OCI-LY1 (cell line): ENCODE results near the gene EPB41L2.

Experiments
- H2AFZ ChIP-seq: fragments of 200-600 bp; sonication (generic), shearing (Covaris generic); 2 replicates; pipeline ENCODE4 v1.6.0; 2014; ENCODE audit warnings: antibody characterized with exemption, mild to moderate bottlenecking, low read length
- H3F3A ChIP-seq: fragments of 200-600 bp; sonication (generic), shearing (Covaris generic); 2 replicates; pipeline ENCODE4 v1.6.0; 2014; ENCODE audit warnings: mild to moderate bottlenecking, antibody characterized with exemption, low read length, moderate library complexity; ENCODE audit not compliant: insufficient read depth
- H3K27ac ChIP-seq: fragments of 200-600 bp; sonication (generic); 2 replicates; pipeline ENCODE4 v1.5.1; 2014; ENCODE audit warnings: low read length, mixed run types, mild to moderate bottlenecking, low read depth; ENCODE audit not compliant: poor library complexity, severe bottlenecking
- H3K27me3 ChIP-seq: fragments of 200-600 bp; sonication (generic); 2 replicates; pipeline ENCODE4 v1.6.0; 2014; ENCODE audit warnings: antibody characterized with exemption, mild to moderate bottlenecking, low read length, moderate library complexity; ENCODE audit not compliant: insufficient read depth
- H3K36me3 ChIP-seq: fragments of 200-600 bp; sonication (generic); 2 replicates; pipeline ENCODE4 v1.6.1; 2014; ENCODE audit warnings: mild to moderate bottlenecking, antibody characterized with exemption, low read length, moderate library complexity, mixed read lengths; ENCODE audit not compliant: insufficient read depth
- H3K4me1 ChIP-seq: fragments of 200-600 bp; sonication (generic); 2 replicates; pipeline ENCODE4 v1.5.1; 2014; ENCODE audit warnings: mild to moderate bottlenecking, low read length, moderate library complexity; ENCODE audit not compliant: insufficient read depth, severe bottlenecking
- H3K4me2 ChIP-seq: fragments of 200-600 bp; sonication (generic), shearing (Covaris generic); 2 replicates; pipeline ENCODE4 v1.6.1; 2014; ENCODE audit warnings: low read length
- H3K4me3 ChIP-seq: fragments of 200-600 bp; sonication (generic); 2 replicates; pipeline ENCODE4 v1.5.1; 2014; ENCODE audit warnings: low read length, low read depth, mild to moderate bottlenecking, mixed read lengths; ENCODE audit not compliant: poor library complexity, severe bottlenecking
- H3K79me2 ChIP-seq: fragments of 200-600 bp; shearing (Covaris generic); 2 replicates; pipeline ENCODE4 v1.6.1; 2016; ENCODE audit warnings: mixed run types, low read length, mixed read lengths; ENCODE audit not compliant: insufficient read depth
- H3K9ac ChIP-seq: fragments of 200-600 bp; sonication (generic), shearing (Covaris generic); 2 replicates; pipeline ENCODE4 v1.6.1; 2014; ENCODE audit warnings: mild to moderate bottlenecking, low read length, mixed read lengths
- H3K9me2 ChIP-seq: fragments of 200-600 bp; sonication (generic), shearing (Covaris generic); 2 replicates; pipeline ENCODE4 v1.6.1; 2014; ENCODE audit warnings: low read depth, mild to moderate bottlenecking, low read length, mixed read lengths
- H3K9me3 ChIP-seq: fragments of 200-600 bp; shearing (Covaris generic); 2 replicates; pipeline ENCODE4 v1.6.1; 2014; ENCODE audit warnings: low read length, mixed read lengths
- H4K20me1 ChIP-seq: fragments of 200-600 bp; sonication (generic), shearing (Covaris generic); 2 replicates; pipeline ENCODE4 v1.6.0; 2016; ENCODE audit warnings: mild to moderate bottlenecking, low read length; ENCODE audit not compliant: insufficient read depth
- CTCF ChIP-seq: fragments of 200-600 bp; sonication (generic), shearing (Covaris generic); IDR thresholded peaks from 2 replicates; pipeline ENCODE4 v1.5.1; 2017; ENCODE audit warnings: mild to moderate bottlenecking, antibody characterized with exemption, low read length, moderate library complexity, mixed read lengths
- EZH2 ChIP-seq: fragments of 200-600 bp; sonication (generic), shearing (Covaris generic); IDR thresholded peaks from 2 replicates; pipeline ENCODE4 v1.8.0; 2017; ENCODE audit warnings: borderline replicate concordance, mixed run types, mild to moderate bottlenecking, antibody characterized with exemption, low read length, moderate library complexity, mixed read lengths

The EPB41L2 gene

DNA sequence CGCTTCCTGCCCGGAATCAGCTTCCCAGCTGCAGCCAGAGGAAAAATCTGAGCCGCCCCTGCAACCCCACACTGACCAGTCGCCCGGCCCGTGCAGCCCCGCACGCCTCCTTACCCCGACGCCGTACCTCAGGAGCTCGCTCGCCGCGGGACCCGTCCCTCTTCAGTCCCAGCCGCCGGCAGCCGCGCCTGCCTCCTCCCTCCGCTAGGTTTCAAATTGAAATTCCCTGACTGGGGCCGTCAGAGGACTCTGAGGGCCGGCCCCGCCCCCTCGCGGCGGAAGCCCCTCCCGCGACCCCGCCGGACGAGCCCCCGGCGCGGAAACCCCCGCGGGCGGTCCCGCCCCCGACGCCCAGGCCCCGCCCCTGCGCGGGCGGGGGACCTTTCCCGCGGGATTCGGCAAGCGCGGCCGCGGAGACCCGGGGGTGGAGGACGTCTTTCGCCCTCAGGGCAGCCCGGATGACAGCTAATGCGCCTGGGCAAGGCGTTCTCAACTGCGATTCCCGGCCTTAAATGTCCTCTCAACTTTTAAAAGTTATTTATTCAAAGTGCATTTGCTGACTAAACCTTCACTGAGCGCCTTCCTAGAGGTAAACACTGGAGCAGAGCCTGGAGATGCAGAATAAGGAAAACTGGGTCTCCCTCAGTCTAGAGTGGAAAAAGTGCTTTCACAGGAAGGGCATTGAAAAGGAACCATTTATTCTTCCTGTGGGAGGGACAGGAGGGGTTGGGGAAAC, at the start of gene EPB41L2:
EPB41L2 (minus strand) TSS at position 218 of the 736 bp plus-strand sequence. CDS start 106,760 bp downstream, outside the sequence.
- no peak for TF ChIP-seq CTCF
- no peak for TF ChIP-seq EZH2
- Histone ChIP-seq H3K9ac (peak within 1 kb of the TSS; percentile 67), H4K20me1 (no peaks in the 10 kb centered on the region), H3K9me2 (no peaks in the 10 kb centered on the region), H3K9me3 (no peaks in the 10 kb centered on the region), H3K4me3 (peak within 1 kb of the TSS; percentile 86), H3K4me1 (peaks cover 12% of the 10 kb centered on the region), H3K4me2 (peak within 1 kb of the TSS; percentile 91), H3K79me2 (no peaks in the 10 kb centered on the region), H3K36me3 (no peaks in the 10 kb centered on the region), H3K27ac (no peak within 1 kb of the TSS), H3F3A (no peaks in the 10 kb centered on the region), H3K27me3 (no peaks in the 10 kb centered on the region), H2AFZ (no peak within 1 kb of the TSS)

DNA sequence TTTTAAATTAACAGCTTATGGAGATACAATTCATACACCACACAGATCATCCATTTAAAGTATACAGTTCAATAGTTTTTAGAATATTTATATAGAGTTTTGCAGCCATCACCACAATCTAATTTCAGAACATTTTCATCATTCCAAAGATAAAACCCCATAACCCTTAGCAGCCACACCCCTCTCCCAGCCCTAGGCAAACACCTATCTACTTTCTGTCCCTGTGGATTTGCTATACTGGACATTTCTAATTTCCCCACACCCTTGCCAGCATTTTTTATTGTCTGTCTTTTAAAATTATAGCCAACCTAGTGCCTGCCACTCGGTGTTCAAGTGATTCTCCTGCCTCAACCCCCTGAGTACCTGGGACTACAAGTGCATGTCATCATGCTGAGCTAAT, 49.2 kb upstream of the EPB41L2 start:
- Histone ChIP-seq H3K79me2 (no peaks in the 10 kb centered on the region), H3K9me3 (no peaks in the 10 kb centered on the region), H2AFZ (no peak overlapping the region), H3K27me3 (no peaks in the 10 kb centered on the region), H3K4me3 (no peak overlapping the region), H3K27ac (no peak overlapping the region), H3K9ac (no peak overlapping the region), H3F3A (no peaks in the 10 kb centered on the region), H3K4me2 (no peak overlapping the region), H4K20me1 (no peaks in the 10 kb centered on the region), H3K4me1 (no peaks in the 10 kb centered on the region), H3K9me2 (no peaks in the 10 kb centered on the region), H3K36me3 (no peaks in the 10 kb centered on the region)
- TF ChIP-seq CTCF (no peak), EZH2 (no peak)

GRCh38 chr6:131107151-131107550, 44.1 kb upstream of the EPB41L2 start:
- Histone ChIP-seq H2AFZ (no peak overlapping the region), H3K27ac (no peak overlapping the region), H3K4me3 (no peak overlapping the region), H3K9me3 (no peaks in the 10 kb centered on the region), H3K79me2 (no peaks in the 10 kb centered on the region), H3K4me1 (no peaks in the 10 kb centered on the region), H3F3A (no peaks in the 10 kb centered on the region), H3K9ac (no peak overlapping the region), H3K36me3 (no peaks in the 10 kb centered on the region), H3K4me2 (no peak overlapping the region), H3K9me2 (no peaks in the 10 kb centered on the region), H4K20me1 (no peaks in the 10 kb centered on the region), H3K27me3 (no peaks in the 10 kb centered on the region)
- TF ChIP-seq CTCF (no peak), EZH2 (no peak)
